DND-41 (cell line): ENCODE measurements around the gene NUTM1.

Experiments
- CTCF ChIP-seq: IDR thresholded peaks from 2 replicates; pipeline ENCODE4 v1.5.1; 2012; ENCODE audit warnings: borderline replicate concordance, low read length, moderate library complexity, mild to moderate bottlenecking; ENCODE audit not compliant: poor library complexity, severe bottlenecking; ENCODE audit errors: extremely low read depth
- EZH2 ChIP-seq: IDR thresholded peaks from 3 replicates; pipeline ENCODE4 v1.6.1; 2012; ENCODE audit warnings: borderline replicate concordance, low read depth, mild to moderate bottlenecking, moderate library complexity, low read length, inconsistent platforms; ENCODE audit not compliant: severe bottlenecking

- TF ChIP-seq CTCF = no peak
- no peak for TF ChIP-seq EZH2
Observed at GRCh38 chr15:34337557-34338306, 5.4 kb upstream of the NUTM1 start, which contains the start of gene SLC12A6.
